ENCODE measurements around the gene NARS2. TPM values are rescaled to one million over a fixed set of nuclear protein-coding genes. Genes with fewer than 3 reads are reported as not detected.

NARS2 gene
- total RNA-seq, 1 experiment from 2014 or later: 27.6 TPM

GRCh38 chr11:78399136-78399535 is 175.5 kb downstream of the NARS2 start:
- H3K27me3 ChIP-seq: no peaks in the 10 kb centered on the region
- H3K9me3 ChIP-seq: no peaks in the 10 kb centered on the region
- no peak overlapping the region for H3K4me3 ChIP-seq
- no peak for DNase-seq
- no peaks in the 10 kb centered on the region for H3K36me3 ChIP-seq

- Histone ChIP-seq H3K4me3 (no peak overlapping the region), H3K9me3 (no peaks in the 10 kb centered on the region), H3K27me3 (no peaks in the 10 kb centered on the region), H3K36me3 (no peaks in the 10 kb centered on the region)
- DNase-seq: no peak
Measured at GRCh38 chr11:78398715-78399114, 175.9 kb downstream of the NARS2 start.

GRCh38 chr11:78397398-78397797 is 177.3 kb downstream of the NARS2 start:
- Histone ChIP-seq H3K9me3 (no peaks in the 10 kb centered on the region), H3K27me3 (no peaks in the 10 kb centered on the region), H3K4me3 (no peak overlapping the region), H3K36me3 (no peaks in the 10 kb centered on the region)
- DNase-seq: no peak

- Histone ChIP-seq H3K36me3 (no peaks in the 10 kb centered on the region), H3K27me3 (no peaks in the 10 kb centered on the region), H3K9me3 (no peaks in the 10 kb centered on the region), H3K4me3 (no peak overlapping the region)
- no peak for DNase-seq
Measured at GRCh38 chr11:78395597-78395996, 179.1 kb downstream of the NARS2 start.

GRCh38 chr11:78392854-78393253 is 181.8 kb downstream of the NARS2 start:
- no peak for DNase-seq
- Histone ChIP-seq H3K9me3 (no peaks in the 10 kb centered on the region), H3K27me3 (no peaks in the 10 kb centered on the region), H3K4me3 (no peak overlapping the region), H3K36me3 (no peaks in the 10 kb centered on the region)

GRCh38 chr11:78391424-78391823 is 183.2 kb downstream of the NARS2 start:
- Histone ChIP-seq H3K36me3 (no peaks in the 10 kb centered on the region), H3K27me3 (no peaks in the 10 kb centered on the region), H3K9me3 (no peaks in the 10 kb centered on the region), H3K4me3 (no peak overlapping the region)
- no peak for DNase-seq

GRCh38 chr11:78390809-78391208 is 183.9 kb downstream of the NARS2 start:
- H3K36me3 ChIP-seq: no peaks in the 10 kb centered on the region
- H3K9me3 ChIP-seq: no peaks in the 10 kb centered on the region
- H3K27me3 ChIP-seq: no peaks in the 10 kb centered on the region
- no peak for DNase-seq
- H3K4me3 ChIP-seq: no peak overlapping the region

- Histone ChIP-seq H3K4me3 (no peak overlapping the region), H3K36me3 (no peaks in the 10 kb centered on the region), H3K9me3 (no peaks in the 10 kb centered on the region), H3K27me3 (peaks cover 2% of the 10 kb centered on the region; the same call in 1 of the 2 replicates)
- DNase-seq: no peak
Measured at GRCh38 chr11:78386215-78386941, 188.3 kb downstream of the NARS2 start.

Other genes with a start within 250 kb of the NARS2 start
- gene GAB2, start 157.0 kb downstream of the NARS2 start, total RNA-seq (2014; rRNA removed; shearing (Covaris generic); ENCODE audit: low replicate concordance): under 0.01 and 0.54 TPM in 2 replicates